Prostate gland (tissue), 2 donors: Measurements from ENCODE around the gene SIX3.

Source experiments
- POLR2A ChIP-seq: fragments of 450-650 bp; IDR thresholded peaks from one replicate; pipeline ENCODE4 v1.6.1; 2016; ENCODE audit warnings: antibody characterized with exemption, mild to moderate bottlenecking
- POLR2AphosphoS5 ChIP-seq: sonication (generic); formaldehyde crosslinking; IDR thresholded peaks from one replicate; pipeline ENCODE4 v1.6.1; 2017; ENCODE audit warnings: antibody characterized with exemption
- TF ChIP-seq, protein P1 (sequence below), 4 experiments: fragments of 200-600 bp in 2 of 4; fragments of 450-650 bp in 2 of 4; sonication (generic) in 2 of 4; IDR thresholded peaks; 1 replicate in 3 of 4; 2 replicates in 1 of 4; pipeline ENCODE4 v1.5.1; 2016 to 2019; ENCODE audit warnings: antibody characterized with exemption in 4 of 4, mild to moderate bottlenecking in 2 of 4, moderate library complexity in 2 of 4

DNA sequence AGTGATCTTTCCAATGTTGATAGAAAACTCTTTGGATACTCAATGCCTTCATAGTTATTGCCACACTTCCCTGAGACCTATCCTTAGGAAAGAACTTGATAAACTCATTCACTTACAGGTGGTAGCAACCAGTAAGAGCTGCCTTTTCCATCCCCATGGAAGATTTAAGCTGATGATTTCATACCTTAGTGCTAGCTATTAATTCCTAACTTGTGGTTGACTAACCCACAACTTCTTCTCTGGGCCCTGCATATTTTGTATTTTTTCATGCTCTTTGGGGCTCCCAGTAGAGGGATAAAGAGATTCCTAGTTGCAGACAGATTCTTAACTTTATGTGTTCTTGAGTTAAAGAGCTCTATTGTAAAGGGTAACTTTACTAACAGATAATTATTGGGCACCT lies 25.2 kb upstream of the SIX3 start:
- no peak for TF ChIP-seq POLR2A
- TF ChIP-seq, protein P1, sequence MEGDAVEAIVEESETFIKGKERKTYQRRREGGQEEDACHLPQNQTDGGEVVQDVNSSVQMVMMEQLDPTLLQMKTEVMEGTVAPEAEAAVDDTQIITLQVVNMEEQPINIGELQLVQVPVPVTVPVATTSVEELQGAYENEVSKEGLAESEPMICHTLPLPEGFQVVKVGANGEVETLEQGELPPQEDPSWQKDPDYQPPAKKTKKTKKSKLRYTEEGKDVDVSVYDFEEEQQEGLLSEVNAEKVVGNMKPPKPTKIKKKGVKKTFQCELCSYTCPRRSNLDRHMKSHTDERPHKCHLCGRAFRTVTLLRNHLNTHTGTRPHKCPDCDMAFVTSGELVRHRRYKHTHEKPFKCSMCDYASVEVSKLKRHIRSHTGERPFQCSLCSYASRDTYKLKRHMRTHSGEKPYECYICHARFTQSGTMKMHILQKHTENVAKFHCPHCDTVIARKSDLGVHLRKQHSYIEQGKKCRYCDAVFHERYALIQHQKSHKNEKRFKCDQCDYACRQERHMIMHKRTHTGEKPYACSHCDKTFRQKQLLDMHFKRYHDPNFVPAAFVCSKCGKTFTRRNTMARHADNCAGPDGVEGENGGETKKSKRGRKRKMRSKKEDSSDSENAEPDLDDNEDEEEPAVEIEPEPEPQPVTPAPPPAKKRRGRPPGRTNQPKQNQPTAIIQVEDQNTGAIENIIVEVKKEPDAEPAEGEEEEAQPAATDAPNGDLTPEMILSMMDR (IDR thresholded peaks at IDR 0.05): no peak
- TF ChIP-seq POLR2AphosphoS5: no peak
